K562 (cell line): Measurements from ENCODE around the gene COL5A1. TPM values are rescaled to one million over a fixed set of nuclear protein-coding genes. Genes with fewer than 3 reads are reported as not detected.

ENCODE experiments used
- ATAC-seq: fragments of 200-7000 bp; cut with Tn5 transposase; 3 replicates; pipeline ENCODE4 v1.9.1; 2020; ENCODE audit warnings: moderate library complexity
- BruUV-seq: library from RNA; stranded (reverse); fragments of 400-500 nt; replicated peaks from 2 replicates; lab custom pipeline; 2021; lab: Mats Ljungman, UMichigan
- CTCF ChIA-PET: fragments of 300-600 bp; formaldehyde crosslinking; extraction: SDS; loops from one replicate; lab custom pipeline; 2021; ENCODE audit warnings: low intra/inter-chr PET ratio; lab: Yijun Ruan, JAX
- POLR2A ChIA-PET: fragments of 300-600, 350-650 bp; sonication (Branson Sonifier 250); formaldehyde crosslinking; extraction: SDS; loops from one replicate; lab custom pipeline; 2021; ENCODE audit warnings: antibody characterized with exemption, inconsistent platforms; lab: Yijun Ruan, JAX
- DNase-seq, 4 experiments: peaks; one replicate each; pipeline versions ENCODE4 v3.0.0 to v3.0.0-alpha.2; 2011 to 2018; ENCODE audit warnings: low spot score in 3 of 4, mixed read lengths in 3 of 4; ENCODE audit errors: extremely low read depth in 1 of 4
- FAIRE-seq: peaks from 2 replicates; lab custom pipeline; 2011; peaks lifted over from hg19 to GRCh38; lab: Jason Lieb, UNC
- H2AFZ ChIP-seq: 2 replicates; pipeline ENCODE4 v1.6.0; 2011; ENCODE audit warnings: low read depth, low read length, control low read depth, inconsistent platforms
- H3K27ac ChIP-seq: fragments of 200-600 bp; 3 replicates; pipeline ENCODE4 v1.8.0; 2011; ENCODE audit warnings: low read depth, mild to moderate bottlenecking, control low read depth, inconsistent platforms, low read length, moderate library complexity, mixed read lengths; ENCODE audit errors: extremely low read depth
- H3K27me3 ChIP-seq, 2 experiments: fragments of 300-600 bp in 1 of 2; 2 replicates in 1 of 2; 3 replicates in 1 of 2; pipeline versions ENCODE4 v1.6.0 to v1.8.0; 2011; ENCODE audit warnings: inconsistent platforms in 2 of 2, low read length in 2 of 2, mild to moderate bottlenecking in 1 of 2, mixed read lengths in 1 of 2, moderate library complexity in 1 of 2; ENCODE audit not compliant: control insufficient read depth in 2 of 2, insufficient read depth in 2 of 2
- H3K36me3 ChIP-seq: fragments of 300-600 bp; 3 replicates; pipeline ENCODE4 v1.8.0; 2011; ENCODE audit warnings: mild to moderate bottlenecking, low read length, inconsistent platforms; ENCODE audit not compliant: control insufficient read depth, insufficient read depth
- H3K4me1 ChIP-seq, 2 experiments: fragments of 200-600 bp in 1 of 2; replicated peaks in 1 of 2; 2 replicates in 1 of 2; 3 replicates in 1 of 2; pipeline versions ENCODE4 v1.5.1 to v1.8.0; 2011; ENCODE audit warnings: inconsistent platforms in 2 of 2, low read length in 2 of 2, mild to moderate bottlenecking in 1 of 2, mixed read lengths in 1 of 2, moderate library complexity in 1 of 2; ENCODE audit not compliant: control insufficient read depth in 2 of 2, insufficient read depth in 2 of 2
- H3K4me2 ChIP-seq: 2 replicates; pipeline ENCODE4 v1.6.1; 2011; ENCODE audit warnings: low read length, control low read depth, inconsistent platforms, mixed read lengths; ENCODE audit not compliant: insufficient read depth
- H3K4me3 ChIP-seq: fragments of 200-600 bp; sonication (generic), shearing (Covaris generic); 2 replicates; pipeline ENCODE4 v1.5.1; 2016; ENCODE audit warnings: control low read depth, inconsistent platforms
- H3K79me2 ChIP-seq: fragments of 200-600 bp; 3 replicates; pipeline ENCODE4 v1.8.0; 2011; ENCODE audit warnings: low read length, inconsistent platforms; ENCODE audit not compliant: control insufficient read depth, insufficient read depth
- H3K9ac ChIP-seq, 2 experiments: 2 replicates each; pipeline versions ENCODE4 v1.6.0 to v1.6.1; 2011; ENCODE audit warnings: low read depth in 2 of 2, low read length in 2 of 2, control low read depth in 1 of 2, inconsistent platforms in 1 of 2, mild to moderate bottlenecking in 1 of 2, mixed read lengths in 1 of 2; ENCODE audit not compliant: insufficient read depth in 1 of 2
- H3K9me1 ChIP-seq: one replicate; pipeline ENCODE4 v1.6.0; 2011; ENCODE audit warnings: inconsistent platforms, mild to moderate bottlenecking, low read length, moderate library complexity; ENCODE audit not compliant: control insufficient read depth, insufficient read depth
- H3K9me3 ChIP-seq: replicated peaks from 2 replicates; pipeline ENCODE4 v1.5.1; 2011; ENCODE audit warnings: low read depth, low read length, inconsistent platforms; ENCODE audit not compliant: control insufficient read depth, insufficient read depth
- H4K20me1 ChIP-seq: replicated peaks from 2 replicates; pipeline ENCODE4 v1.6.1; 2011; ENCODE audit warnings: low read length, inconsistent platforms, mixed read lengths; ENCODE audit not compliant: control insufficient read depth, insufficient read depth
- CREB3 ChIP-seq: fragments of 450-650 bp; conservative IDR thresholded peaks from 2 replicates; pipeline ENCODE4 v1.6.1; 2016; ENCODE audit warnings: missing genetic modification characterization, low read depth, mild to moderate bottlenecking, missing compliant biosample characterization, moderate library complexity
- FIP1L1 ChIP-seq: fragments of 200-400 bp; formaldehyde crosslinking; IDR thresholded peaks from 2 replicates; pipeline ENCODE4 v1.6.1; 2018; ENCODE audit warnings: mild to moderate bottlenecking, low read depth, low read length; ENCODE audit not compliant: poor library complexity, severe bottlenecking
- FOXK2 ChIP-seq, 2 experiments: fragments of 450-650 bp; IDR thresholded peaks in 1 of 2; conservative IDR thresholded peaks in 1 of 2; 2 replicates each; pipeline ENCODE4 v1.6.1; 2016; ENCODE audit warnings: low read depth in 2 of 2, mild to moderate bottlenecking in 1 of 2
- GABPB2 ChIP-seq: fragments of 250-450 bp; sonication (Bioruptor Pico); conservative IDR thresholded peaks from 2 replicates; pipeline ENCODE4 v1.5.1; 2021; ENCODE audit warnings: mild to moderate bottlenecking
- KLF13 ChIP-seq: fragments of 450-650 bp; IDR thresholded peaks from 2 replicates; pipeline ENCODE4 v1.6.1; 2016; ENCODE audit warnings: missing genetic modification characterization, low read depth, mild to moderate bottlenecking, missing compliant biosample characterization, moderate library complexity, borderline replicate concordance
- NFATC3 ChIP-seq: fragments of 450-650 bp; IDR thresholded peaks from 2 replicates; pipeline ENCODE4 v1.6.1; 2017; ENCODE audit warnings: mild to moderate bottlenecking
- NFXL1 ChIP-seq: fragments of 450-650 bp; formaldehyde crosslinking; IDR thresholded peaks from 2 replicates; pipeline ENCODE4 v1.4.0; 2021; ENCODE audit warnings: mild to moderate bottlenecking
- SIN3A ChIP-seq, 2 experiments: fragments of 150-350 bp in 1 of 2; IDR thresholded peaks; 2 replicates each; pipeline ENCODE4 v1.6.1; 2011 to 2016; ENCODE audit warnings: borderline replicate concordance in 2 of 2, low read depth in 2 of 2, low read length in 2 of 2, mild to moderate bottlenecking in 2 of 2, moderate library complexity in 2 of 2; ENCODE audit not compliant: control insufficient read depth in 1 of 2
- XRCC5 ChIP-seq: fragments of 200-400 bp; formaldehyde crosslinking; IDR thresholded peaks from 2 replicates; pipeline ENCODE4 v1.6.1; 2017; ENCODE audit warnings: low read depth, mild to moderate bottlenecking, low read length
- ZFPM2 ChIP-seq: fragments of 250-450 bp; sonication (Bioruptor Pico); IDR thresholded peaks from 2 replicates; pipeline ENCODE4 v1.5.1; 2022; ENCODE audit warnings: mild to moderate bottlenecking
- ZNF695 ChIP-seq: fragments of 450-650 bp; formaldehyde crosslinking; IDR thresholded peaks from 2 replicates; pipeline ENCODE4 v1.4.0; 2020; ENCODE audit warnings: mild to moderate bottlenecking, moderate library complexity
- WGBS: fragments of 100-300 bp; shearing (Covaris generic); methylation state at CpG from one replicate; pipeline ENCODE4 v1.1.6; 2016; ENCODE audit warnings: low coverage, mixed read lengths; ENCODE audit not compliant: insufficient coverage; ENCODE audit errors: missing lambda C conversion rate; 5-methylcytosine and 5-hydroxymethylcytosine counted together
- in situ Hi-C: fragments of 300-500 bp; cut with MboI; formaldehyde crosslinking; loops from 4 replicates; pipeline ENCODE4 v1.15.0; 2018; ENCODE audit warnings: inconsistent platforms, mixed read lengths
- intact Hi-C: fragments of 100-400 bp; cut with micrococcal nuclease; formaldehyde crosslinking; loops from 2 replicates; pipeline ENCODE4 v1.14.2; 2022
- polyA plus RNA-seq, 8 experiments: library from polyadenylated mRNA; depleted of rRNA in 4 of 8; stranded (reverse) in 5 of 8; unstranded in 3 of 8; fragments of >200 nt; fragmentation: Nextera tagmentation in 2 of 8; fragmentation: Illumina TruSeq in 1 of 8; extraction: Ambion mirVana in 2 of 8; extraction: Trizol in 1 of 8; gene quantifications; 2 replicates each; pipeline versions ENCODE4 v1.2.1 to v1.2.3, GENCODE V29; 2011 to 2014; ENCODE audit warnings: inconsistent platforms in 1 of 8, missing spikeins in 1 of 8
- total RNA-seq, 7 experiments: library from RNA; depleted of rRNA in 6 of 7; stranded (reverse); fragments of >200 nt in 6 of 7; fragmentation: Illumina TruSeq in 2 of 7; extraction: Trizol in 2 of 7; gene quantifications; 2 replicates each; pipeline versions ENCODE4 v1.2.1 to v1.2.3, GENCODE V29; 2011 to 2021; ENCODE audit warnings: low replicate concordance in 1 of 7

COL5A1 gene
- total and polyA plus RNA-seq, 9 of the 15 experiments (the other 6 are each of a cell fraction or from before 2014, with no cell fraction given) = under 0.01 to 0.13 (median 0.04) TPM; not detected in 6

GRCh38 chr9:134854541-134854981 is 213.0 kb downstream of the COL5A1 start:
- H3K4me3 ChIP-seq = no peak overlapping the region
- H3K9me1 ChIP-seq = no peaks in the 10 kb centered on the region
- no peak overlapping the region for H2AFZ ChIP-seq
- in situ Hi-C loops = no loop called here
- CTCF ChIA-PET = no interaction called here
- H3K9me3 ChIP-seq = no peaks in the 10 kb centered on the region
- no peaks in the 10 kb centered on the region for H3K36me3 ChIP-seq
- H3K9ac ChIP-seq = no peak overlapping the region; a peak in 1 of 4 replicates
- POLR2A ChIA-PET = no interaction called here
- intact Hi-C loops = no loop called here
- H3K4me1 ChIP-seq = no peaks in the 10 kb centered on the region
- TF ChIP-seq ZFPM2 = no peak
- ATAC-seq (no peak), DNase-seq (no peak), FAIRE-seq (no peak)
- no peaks in the 10 kb centered on the region for H3K79me2 ChIP-seq
- no TSS peak for BruUV-seq
- 2% methylated on average over 11 of the region's 11 CpGs for WGBS
- H4K20me1 ChIP-seq = 0 out of 2 replicates have a peak, but pooled peaks cover 3% of the 10 kb centered on the region
- H3K27me3 ChIP-seq = peaks cover 0 to 9% of the 10 kb centered on the region in 2 experiments; a peak in 2 of 5 replicates
- no peak overlapping the region for H3K27ac ChIP-seq
- no peak overlapping the region for H3K4me2 ChIP-seq

- ATAC-seq (no peak), DNase-seq (no peak), FAIRE-seq (no peak)
- in situ Hi-C loops = no loop called here
- H4K20me1 ChIP-seq = 0 out of 2 replicates have a peak, but pooled peaks cover 3% of the 10 kb centered on the region
- intact Hi-C loops = no loop called here
- no peaks in the 10 kb centered on the region for H3K4me1 ChIP-seq
- BruUV-seq = no TSS peak
- no peak overlapping the region for H3K27ac ChIP-seq
- ChIA-PET POLR2A (no interaction called here), CTCF (no interaction called here)
- H3K9me3 ChIP-seq = no peaks in the 10 kb centered on the region
- no peak overlapping the region for H3K4me3 ChIP-seq
- H3K27me3 ChIP-seq = peaks cover 0 to 9% of the 10 kb centered on the region in 2 experiments; a peak in 2 of 5 replicates
- 0% methylated on average over 17 of the region's 18 CpGs for WGBS
- H3K79me2 ChIP-seq = no peaks in the 10 kb centered on the region
- H2AFZ ChIP-seq = no peak overlapping the region
- no peak overlapping the region for H3K4me2 ChIP-seq
- no peaks in the 10 kb centered on the region for H3K36me3 ChIP-seq
- no peak overlapping the region for H3K9ac ChIP-seq
- H3K9me1 ChIP-seq = no peaks in the 10 kb centered on the region
- TF ChIP-seq NFATC3 = no peak
- no peak for TF ChIP-seq NFXL1 (CRISPR knock-in tag)
- no peak for TF ChIP-seq CREB3 (tag)
- no peak for TF ChIP-seq GABPB2 (CRISPR knock-in tag)
- no peak for TF ChIP-seq KLF13
- TF ChIP-seq FOXK2 (conservative IDR thresholded peaks at IDR 0.05 in 1 of 2, IDR thresholded peaks at IDR 0.05 in 1 of 2; ENCODE audit: low read depth in 2 of 2) = no peak
- TF ChIP-seq SIN3A (IDR thresholded peaks at IDR 0.05; ENCODE audit: borderline replicate concordance in 2 of 2, control insufficient read depth in 1 of 2, low read depth in 2 of 2, low read length in 2 of 2) = no peak
- TF ChIP-seq FIP1L1 = no peak
- TF ChIP-seq XRCC5 = no peak
- no peak for TF ChIP-seq ZNF695 (CRISPR knock-in tag)
Measured at GRCh38 chr9:134855231-134855899, 213.8 kb downstream of the COL5A1 start.
